ENCODE results near the gene RAD51B. TPM values are rescaled to one million over a fixed set of nuclear protein-coding genes. Genes with fewer than 3 reads are reported as not detected.

The RAD51B gene
- total and polyA plus RNA-seq, 2 experiments from 2014 or later: 10.1 to 18.0 TPM

DNA sequence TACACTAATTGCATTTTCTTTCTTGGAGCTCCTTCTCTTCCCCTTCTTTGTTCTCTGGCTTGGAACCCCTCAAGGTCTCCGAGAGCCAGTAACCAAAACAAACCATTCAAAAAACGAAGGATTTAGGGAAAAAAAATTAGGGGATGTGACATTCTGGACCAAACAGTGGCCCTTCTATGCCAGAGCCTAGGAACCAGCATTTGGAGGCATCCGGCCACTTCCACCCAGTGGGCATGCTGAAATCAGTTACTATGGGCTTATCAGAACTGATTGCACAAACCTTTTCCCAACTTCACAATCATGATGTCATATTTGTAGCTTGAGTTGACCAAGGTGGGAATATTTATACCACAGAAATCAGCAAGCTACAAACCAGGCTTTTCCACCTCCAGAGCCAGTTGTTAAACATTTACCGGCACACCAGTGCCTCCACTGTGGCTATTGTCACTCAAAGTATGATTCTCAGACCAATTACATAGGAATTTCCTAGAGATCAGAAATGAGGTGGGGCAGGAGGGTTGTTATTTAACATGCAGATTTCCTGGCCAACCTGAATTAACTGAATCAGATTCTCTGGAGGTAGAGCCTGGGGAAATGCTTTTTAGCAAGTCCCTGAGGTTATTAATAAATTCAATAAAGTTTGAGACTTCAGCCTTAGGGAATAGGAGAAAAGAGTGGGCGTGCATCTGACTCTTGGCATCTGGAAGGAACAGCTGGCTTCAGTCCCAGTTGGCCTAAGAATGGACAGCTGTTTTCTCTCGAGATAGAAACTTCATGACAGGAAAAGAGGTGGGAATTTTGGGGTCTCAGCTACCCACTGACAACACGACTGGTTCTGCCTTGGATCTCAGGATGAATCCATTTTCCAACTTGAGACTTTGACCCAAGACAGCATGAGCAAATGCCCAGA, 699.4 kb downstream of the RAD51B start:
- Histone ChIP-seq H3K9me3 (ENCODE audit: low read depth) (no peaks in the 10 kb centered on the region), H3K4me3 (no peak overlapping the region), H3K27ac (peak overlapping the region; percentile 99), H4K20me1 (ENCODE audit: insufficient read depth, poor library complexity, severe bottlenecking) (no peaks in the 10 kb centered on the region), H3K4me2 (peak overlapping the region; percentile 1), H2AFZ (no peak overlapping the region), H3K9me2 (replicated peaks; ENCODE audit: insufficient read depth) (no peaks in the 10 kb centered on the region), H3K27me3 (no peaks in the 10 kb centered on the region), H3K36me3 (replicated peaks; ENCODE audit: insufficient read depth, low read depth) (no peaks in the 10 kb centered on the region), H3K4me1 (ENCODE audit: insufficient read depth) (peaks cover 66% of the 10 kb centered on the region), H3K79me2 (no peaks in the 10 kb centered on the region)
- TF ChIP-seq CTCF (IDR thresholded peaks at IDR 0.05; ENCODE audit: poor library complexity): no peak
- WGBS (ENCODE audit: low lambda C conversion rate, missing lambda C conversion rate): 58% methylated on average over 7 of the region's 7 CpGs
- DNase-seq (ENCODE audit: low spot score): peak; percentile 56

GRCh38 chr14:68519671-68520187, 700.1 kb downstream of the RAD51B start:
- no peaks in the 10 kb centered on the region for H3K9me2 ChIP-seq (replicated peaks; ENCODE audit: insufficient read depth)
- H3K36me3 ChIP-seq (replicated peaks; ENCODE audit: insufficient read depth, low read depth): no peaks in the 10 kb centered on the region
- H3K4me2 ChIP-seq: peak overlapping the region; percentile 1
- H3K79me2 ChIP-seq: no peaks in the 10 kb centered on the region
- no peak for DNase-seq (ENCODE audit: low spot score)
- no peak overlapping the region for H3K4me3 ChIP-seq
- H3K27ac ChIP-seq: peak overlapping the region; percentile 99
- H4K20me1 ChIP-seq (ENCODE audit: insufficient read depth, poor library complexity, severe bottlenecking): no peaks in the 10 kb centered on the region
- H3K27me3 ChIP-seq: no peaks in the 10 kb centered on the region
- TF ChIP-seq CTCF (IDR thresholded peaks at IDR 0.05; ENCODE audit: poor library complexity): no peak
- no peak for TF ChIP-seq EZH2phosphoT487 (IDR thresholded peaks at IDR 0.05; ENCODE audit: low read depth, severe bottlenecking, unreplicated experiment)
- no peak for TF ChIP-seq EZH2 (IDR thresholded peaks at IDR 0.05; ENCODE audit: borderline replicate concordance)
- 78% methylated on average over 5 of the region's 5 CpGs for WGBS (ENCODE audit: low lambda C conversion rate, missing lambda C conversion rate)
- H3K4me1 ChIP-seq (ENCODE audit: insufficient read depth): peaks cover 59% of the 10 kb centered on the region
- H2AFZ ChIP-seq: no peak overlapping the region
- H3K9me3 ChIP-seq (ENCODE audit: low read depth): no peaks in the 10 kb centered on the region

DNA sequence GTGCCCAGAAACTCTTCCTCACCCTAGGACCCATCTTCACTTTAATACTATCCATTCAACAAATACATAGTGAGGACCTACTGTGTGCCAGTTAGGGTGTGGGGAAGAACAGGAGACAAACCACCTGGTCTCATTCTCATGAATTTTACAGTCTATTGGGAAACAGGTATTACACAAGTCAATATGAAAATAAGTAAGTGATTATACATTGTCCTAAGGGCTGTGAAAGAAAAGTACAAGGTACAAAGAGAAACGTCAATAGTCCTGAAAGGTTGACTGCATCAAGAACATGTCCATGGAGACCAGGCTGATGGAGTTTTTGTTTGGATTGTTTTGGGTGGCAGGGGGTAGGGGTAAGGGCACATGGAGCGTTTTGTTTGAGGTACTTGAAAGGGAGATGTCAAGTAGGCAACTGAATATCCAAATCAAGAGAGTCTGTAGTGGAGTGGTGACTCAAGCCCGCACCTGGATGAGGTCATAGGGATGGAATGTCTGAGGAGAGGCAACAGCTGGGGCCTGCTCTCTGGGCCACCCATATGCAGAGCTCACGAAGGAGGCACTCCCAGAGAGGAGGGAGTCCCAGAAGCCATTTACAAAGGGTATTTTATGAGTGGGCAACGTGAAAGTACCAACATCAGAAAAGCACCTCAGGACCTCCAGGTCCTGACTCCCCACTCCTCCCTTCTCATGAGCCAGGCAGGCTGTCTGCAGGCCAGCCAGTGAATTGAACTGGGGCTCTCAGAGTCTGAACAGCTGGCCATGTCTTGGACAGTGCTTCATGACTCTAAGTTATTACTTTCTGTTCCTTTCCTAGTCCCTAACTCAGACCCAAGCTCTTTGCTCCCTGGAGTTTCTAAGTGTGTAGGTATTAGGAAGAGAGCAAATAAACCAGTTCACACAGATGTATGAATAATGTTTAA, 701.3 kb downstream of the RAD51B start:
- Histone ChIP-seq H3K9me2 (replicated peaks; ENCODE audit: insufficient read depth) (no peaks in the 10 kb centered on the region), H3K9me3 (ENCODE audit: low read depth) (no peaks in the 10 kb centered on the region), H2AFZ (no peak overlapping the region), H3K4me3 (no peak overlapping the region), H3K27ac (peak overlapping the region; percentile 99), H3K36me3 (replicated peaks; ENCODE audit: insufficient read depth, low read depth) (no peaks in the 10 kb centered on the region), H4K20me1 (ENCODE audit: insufficient read depth, poor library complexity, severe bottlenecking) (no peaks in the 10 kb centered on the region), H3K4me1 (ENCODE audit: insufficient read depth) (peaks cover 56% of the 10 kb centered on the region), H3K4me2 (peak overlapping the region; percentile 50), H3K27me3 (no peaks in the 10 kb centered on the region), H3K79me2 (no peaks in the 10 kb centered on the region)
- TF ChIP-seq EZH2phosphoT487 (IDR thresholded peaks at IDR 0.05; ENCODE audit: low read depth, severe bottlenecking, unreplicated experiment): no peak
- no peak for TF ChIP-seq CTCF (IDR thresholded peaks at IDR 0.05; ENCODE audit: poor library complexity)
- DNase-seq (ENCODE audit: low spot score): peak; percentile 88
- 37% methylated on average over 5 of the region's 5 CpGs for WGBS (ENCODE audit: low lambda C conversion rate, missing lambda C conversion rate)

Measured in hepatocyte (in vitro differentiated cells).